ENCODE data around the gene TMEM181. TPM values are rescaled to one million over a fixed set of nuclear protein-coding genes. Genes with fewer than 3 reads are reported as not detected.

The TMEM181 gene
- total and polyA plus RNA-seq, 2 of the 13 experiments (the other 11 are each of a cell fraction or from before 2014, with no cell fraction given), result 59.1 to 108 TPM

- TF ChIP-seq CBX2 (IDR thresholded peaks at IDR 0.05; ENCODE audit: low read depth, low read length) (no peak), CBX2 (CRISPR knock-in tag; IDR thresholded peaks at IDR 0.05; ENCODE audit: low read depth) (no peak), ZNF772 (CRISPR knock-in tag; IDR thresholded peaks at IDR 0.05) (peak; percentile 63; the same call in 1 of the 2 replicates), ZNF570 (CRISPR knock-in tag; IDR thresholded peaks at IDR 0.05; ENCODE audit: borderline replicate concordance) (no peak)
- TF ChIP-seq, protein P1, sequence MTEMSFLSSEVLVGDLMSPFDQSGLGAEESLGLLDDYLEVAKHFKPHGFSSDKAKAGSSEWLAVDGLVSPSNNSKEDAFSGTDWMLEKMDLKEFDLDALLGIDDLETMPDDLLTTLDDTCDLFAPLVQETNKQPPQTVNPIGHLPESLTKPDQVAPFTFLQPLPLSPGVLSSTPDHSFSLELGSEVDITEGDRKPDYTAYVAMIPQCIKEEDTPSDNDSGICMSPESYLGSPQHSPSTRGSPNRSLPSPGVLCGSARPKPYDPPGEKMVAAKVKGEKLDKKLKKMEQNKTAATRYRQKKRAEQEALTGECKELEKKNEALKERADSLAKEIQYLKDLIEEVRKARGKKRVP (CRISPR knock-in tag; IDR thresholded peaks at IDR 0.05), result peak in 1 of 2 experiments; percentile 68; a peak in 1 of 4 replicates
These were observed 5.1 kb upstream of the TMEM181 start (continued) for GRCh38 chr6:158554611-158555361.

- H2AFZ ChIP-seq (ENCODE audit: low read length), result no peak overlapping the region
- FAIRE-seq, result no peak
- H3K9ac ChIP-seq (ENCODE audit: insufficient read depth, low read depth, low read length), result no peak overlapping the region
- 91% methylated on average over 7 of the region's 7 CpGs for WGBS (ENCODE audit: low lambda C conversion rate)
- no peak for DNase-seq (ENCODE audit: low spot score)
- intact Hi-C loops (cut with micrococcal nuclease; ENCODE audit: unreplicated experiment) (no loop called here), in situ Hi-C loops (cut with HindIII; ENCODE audit: extremely low pct_ligation_motif_present, low pct_unique_long_range_greater_than_20kb) (no loop called here)
- peak overlapping the region; percentile 77 for H3K27ac ChIP-seq (ENCODE audit: extremely low read length, insufficient read depth, low read length)
- no peak overlapping the region for H3K4me3 ChIP-seq (replicated peaks in 1 of 3; ENCODE audit: insufficient read depth in 1 of 3, low read depth in 2 of 3, low read length in 3 of 3)
- no peaks in the 10 kb centered on the region for H3K36me3 ChIP-seq (replicated peaks in 1 of 2; ENCODE audit: control insufficient read depth in 1 of 2, insufficient read depth in 2 of 2, low read length in 2 of 2)
- H3K4me2 ChIP-seq (ENCODE audit: low read depth, low read length), result no peak overlapping the region
- peaks cover 78% of the 10 kb centered on the region for H3K4me1 ChIP-seq (ENCODE audit: insufficient read depth, low read length)
- ChIA-PET POLR2A (interaction anchor here (1.5 to 2.1 kb wide), 4 partner anchors 10 to 19 kb away, joined by 6 to 14 read pairs (median 10); no protein-coding TSS in a partner anchor), CTCF (ENCODE audit: low intra/inter-chr PET ratio, low total read pairs) (no interaction called here)
- peaks cover 10% of the 10 kb centered on the region for H3K79me2 ChIP-seq (ENCODE audit: insufficient read depth, low read length)
- ATAC-seq, result no peak
- no TSS peak for BruUV-seq (replicated peaks)
- H3K9me3 ChIP-seq (ENCODE audit: low read length), result no peaks in the 10 kb centered on the region
- 0 out of 2 replicates have a peak, but pooled peaks cover under 1% of the 10 kb centered on the region for H4K20me1 ChIP-seq (ENCODE audit: insufficient read depth, low read length)
- no peaks in the 10 kb centered on the region for H3K27me3 ChIP-seq (ENCODE audit: control insufficient read depth in 1 of 2, insufficient read depth in 2 of 2, low read length in 2 of 2)
- TF ChIP-seq STAT6 (CRISPR knock-in tag; IDR thresholded peaks at IDR 0.05; ENCODE audit: borderline replicate concordance), result no peak
- 0 out of 2 replicates have a peak, but pooled peaks have one; percentile 13 for TF ChIP-seq PAX8 (CRISPR knock-in tag; IDR thresholded peaks at IDR 0.05; ENCODE audit: borderline replicate concordance)
- no peak for TF ChIP-seq ZBTB33 (CRISPR knock-in tag; IDR thresholded peaks at IDR 0.05)
- no peak for TF ChIP-seq ISL2 (CRISPR knock-in tag; IDR thresholded peaks at IDR 0.05)
- TF ChIP-seq, protein P2, sequence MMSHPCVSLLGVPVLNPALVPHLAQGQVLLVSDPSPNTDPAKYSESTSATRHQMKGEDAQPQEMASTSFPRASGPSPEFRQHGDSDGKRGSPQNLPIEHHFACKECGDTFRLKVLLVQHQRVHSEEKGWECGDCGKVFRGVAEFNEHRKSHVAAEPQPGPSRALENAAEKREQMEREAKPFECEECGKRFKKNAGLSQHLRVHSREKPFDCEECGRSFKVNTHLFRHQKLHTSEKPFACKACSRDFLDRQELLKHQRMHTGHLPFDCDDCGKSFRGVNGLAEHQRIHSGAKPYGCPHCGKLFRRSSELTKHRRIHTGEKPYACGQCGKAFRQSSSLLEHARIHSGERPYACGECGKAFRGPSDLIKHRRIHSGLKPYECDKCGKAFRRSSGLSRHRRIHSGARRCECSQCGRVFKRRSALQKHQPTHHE (CRISPR knock-in tag; IDR thresholded peaks at IDR 0.05; ENCODE audit: borderline replicate concordance), result 0 out of 2 replicates have a peak, but pooled peaks have one; percentile 15
- TF ChIP-seq GTF2F1 (IDR thresholded peaks at IDR 0.05; ENCODE audit: low read length), result no peak
- TF ChIP-seq ZNF773 (CRISPR knock-in tag; IDR thresholded peaks at IDR 0.05; ENCODE audit: borderline replicate concordance), result 0 out of 2 replicates have a peak, but pooled peaks have one; percentile 39
- TF ChIP-seq HHEX (CRISPR knock-in tag; IDR thresholded peaks at IDR 0.05), result no peak
- TF ChIP-seq ZNF530 (CRISPR knock-in tag; IDR thresholded peaks at IDR 0.05; ENCODE audit: low read depth), result no peak
- TF ChIP-seq CC2D1A (CRISPR knock-in tag; IDR thresholded peaks at IDR 0.05), result no peak
- TF ChIP-seq KDM2A (CRISPR knock-in tag; IDR thresholded peaks at IDR 0.05; ENCODE audit: borderline replicate concordance, low read depth), result no peak
These were observed 3.8 kb upstream of the TMEM181 start for GRCh38 chr6:158556113-158556512.

Data from HepG2 (cell line).